SK-N-SH (cell line): ENCODE results near the gene UCN2.

Experiments
- CHD2 ChIP-seq: fragments of 150-350 bp; IDR thresholded peaks from 2 replicates; pipeline ENCODE4 v1.6.1; 2018; ENCODE audit warnings: low read length; ENCODE audit not compliant: partially characterized antibody
- EP300 ChIP-seq, 2 experiments: IDR thresholded peaks; 2 replicates each; pipeline versions ENCODE4 v1.4.0 to v1.6.1; 2012; ENCODE audit warnings: borderline replicate concordance in 1 of 2, low read depth in 1 of 2, low read length in 1 of 2
- EZH2phosphoT487 ChIP-seq: fragments of 200-600 bp; sonication (generic); IDR thresholded peaks from 2 replicates; pipeline ENCODE4 v1.6.1; 2017; ENCODE audit warnings: low read depth, mixed run types, mild to moderate bottlenecking, antibody characterized with exemption, moderate library complexity, borderline replicate concordance
- NFIC ChIP-seq: IDR thresholded peaks from 2 replicates; pipeline ENCODE4 v1.4.0; 2012; ENCODE audit warnings: borderline replicate concordance
- NRF1 ChIP-seq: IDR thresholded peaks from 2 replicates; pipeline ENCODE4 v1.6.1; 2012; ENCODE audit warnings: low read depth, mild to moderate bottlenecking, low read length
- POLR2AphosphoS5 ChIP-seq: IDR thresholded peaks from 2 replicates; pipeline ENCODE4 v1.6.1; 2012; ENCODE audit warnings: low read depth, low read length
- RCOR1 ChIP-seq: fragments of 150-350 bp; IDR thresholded peaks from 2 replicates; pipeline ENCODE4 v1.6.1; 2017; ENCODE audit warnings: antibody characterized with exemption, low read length
- TAF1 ChIP-seq: IDR thresholded peaks from 2 replicates; pipeline ENCODE4 v1.6.1; 2012; ENCODE audit warnings: low read depth, mild to moderate bottlenecking, low read length, moderate library complexity, borderline replicate concordance
- TEAD4 ChIP-seq: IDR thresholded peaks from 2 replicates; pipeline ENCODE4 v1.4.0; 2012; ENCODE audit warnings: mild to moderate bottlenecking, borderline replicate concordance; ENCODE audit not compliant: insufficient read depth
- TF ChIP-seq, protein P1 (sequence below): fragments of 200-600 bp; sonication (generic); IDR thresholded peaks from 2 replicates; pipeline ENCODE4 v1.6.1; 2017; ENCODE audit warnings: antibody characterized with exemption, mild to moderate bottlenecking, moderate library complexity

DNA sequence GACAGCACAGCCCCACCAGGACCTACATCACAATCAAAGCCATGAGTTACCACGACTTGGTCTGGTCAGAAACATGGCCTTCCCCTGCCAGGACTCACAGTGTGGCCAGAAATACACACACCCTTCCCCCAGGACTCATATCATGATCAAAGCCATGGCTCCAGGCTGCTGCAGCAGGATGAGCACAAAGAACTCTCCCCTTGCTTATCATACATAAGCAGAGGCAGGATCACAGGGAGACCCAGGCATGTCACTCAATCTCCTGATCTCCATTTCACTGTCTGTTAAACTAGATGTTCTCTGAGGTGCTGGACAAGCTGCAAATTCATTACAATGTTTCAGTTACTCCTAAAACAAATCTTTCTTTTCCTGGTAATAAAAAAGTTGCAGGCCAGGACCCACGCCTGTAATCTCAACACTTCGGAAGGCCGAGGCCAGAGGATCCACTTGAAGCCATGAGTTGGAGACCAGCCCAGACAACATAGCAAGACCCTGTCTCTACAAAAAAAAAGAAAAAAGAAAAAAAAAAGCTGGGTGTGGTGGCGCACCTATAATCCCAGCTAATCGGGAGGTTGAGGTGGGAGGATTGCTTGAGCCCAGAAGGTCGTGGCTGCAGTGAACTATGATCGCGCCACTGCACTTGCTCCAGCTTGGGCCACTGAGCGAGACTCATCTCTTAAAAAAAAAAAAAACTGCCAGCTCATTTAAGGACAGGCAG lies 8.2 kb downstream of the UCN2 start:
- TF ChIP-seq CHD2: no peak
- TF ChIP-seq, protein P1, sequence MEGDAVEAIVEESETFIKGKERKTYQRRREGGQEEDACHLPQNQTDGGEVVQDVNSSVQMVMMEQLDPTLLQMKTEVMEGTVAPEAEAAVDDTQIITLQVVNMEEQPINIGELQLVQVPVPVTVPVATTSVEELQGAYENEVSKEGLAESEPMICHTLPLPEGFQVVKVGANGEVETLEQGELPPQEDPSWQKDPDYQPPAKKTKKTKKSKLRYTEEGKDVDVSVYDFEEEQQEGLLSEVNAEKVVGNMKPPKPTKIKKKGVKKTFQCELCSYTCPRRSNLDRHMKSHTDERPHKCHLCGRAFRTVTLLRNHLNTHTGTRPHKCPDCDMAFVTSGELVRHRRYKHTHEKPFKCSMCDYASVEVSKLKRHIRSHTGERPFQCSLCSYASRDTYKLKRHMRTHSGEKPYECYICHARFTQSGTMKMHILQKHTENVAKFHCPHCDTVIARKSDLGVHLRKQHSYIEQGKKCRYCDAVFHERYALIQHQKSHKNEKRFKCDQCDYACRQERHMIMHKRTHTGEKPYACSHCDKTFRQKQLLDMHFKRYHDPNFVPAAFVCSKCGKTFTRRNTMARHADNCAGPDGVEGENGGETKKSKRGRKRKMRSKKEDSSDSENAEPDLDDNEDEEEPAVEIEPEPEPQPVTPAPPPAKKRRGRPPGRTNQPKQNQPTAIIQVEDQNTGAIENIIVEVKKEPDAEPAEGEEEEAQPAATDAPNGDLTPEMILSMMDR: no peak
- TF ChIP-seq EP300 (IDR thresholded peaks at IDR 0.05; ENCODE audit: borderline replicate concordance in 1 of 2, low read depth in 1 of 2, low read length in 1 of 2): no peak
- TF ChIP-seq EZH2phosphoT487: no peak
- no peak for TF ChIP-seq NRF1
- TF ChIP-seq TAF1: no peak
- TF ChIP-seq RCOR1: no peak
- no peak for TF ChIP-seq TEAD4
- no peak for TF ChIP-seq POLR2AphosphoS5
- TF ChIP-seq NFIC: no peak
